ENCODE results near the gene LCLAT1. TPM values are rescaled to one million over a fixed set of nuclear protein-coding genes. Genes with fewer than 3 reads are reported as not detected.
A peak's percentile ranks its signal among the peaks of the same experiment; 100 is the strongest.

The LCLAT1 gene
- polyA plus RNA-seq, 12 donors, result 6.9 to 11.2 (median 9.2) TPM; not detected in 1

- no peak for DNase-seq
These were observed 67.2 kb downstream of the LCLAT1 start for GRCh38 chr2:30514134-30514847.

GRCh38 chr2:30514848-30515435 is 67.9 kb downstream of the LCLAT1 start:
- DNase-seq, result no peak

- DNase-seq, result no peak
These were observed 69.1 kb downstream of the LCLAT1 start for GRCh38 chr2:30516166-30516565.

GRCh38 chr2:30519796-30520195 is 72.8 kb downstream of the LCLAT1 start:
- DNase-seq, result no peak

GRCh38 chr2:30522421-30522820 is 75.4 kb downstream of the LCLAT1 start:
- DNase-seq, result no peak

GRCh38 chr2:30527411-30527810 is 80.4 kb downstream of the LCLAT1 start:
- no peak for DNase-seq

GRCh38 chr2:30527859-30528258 is 80.8 kb downstream of the LCLAT1 start:
- DNase-seq, result no peak

- DNase-seq, result no peak
These were observed 83.3 kb downstream of the LCLAT1 start for GRCh38 chr2:30530346-30530745.

GRCh38 chr2:30541680-30542079 is 94.6 kb downstream of the LCLAT1 start:
- no peak for DNase-seq

- DNase-seq, result no peak
These were observed 98.8 kb downstream of the LCLAT1 start for GRCh38 chr2:30545875-30546274.

GRCh38 chr2:30548386-30548785 is 101.3 kb downstream of the LCLAT1 start:
- no peak for DNase-seq

- DNase-seq, result no peak
These were observed 102.0 kb downstream of the LCLAT1 start for GRCh38 chr2:30549096-30549495.

GRCh38 chr2:30559544-30560275 is 112.7 kb downstream of the LCLAT1 start:
- no peak for DNase-seq

- DNase-seq, result no peak
These were observed 114.3 kb downstream of the LCLAT1 start for GRCh38 chr2:30561349-30561748.

GRCh38 chr2:30565851-30566358 is 118.9 kb downstream of the LCLAT1 start:
- DNase-seq, result peak; percentile 24

- peak; percentile 41 for DNase-seq
These were observed 119.6 kb downstream of the LCLAT1 start for GRCh38 chr2:30566631-30567030.

GRCh38 chr2:30567317-30567716 is 120.3 kb downstream of the LCLAT1 start:
- DNase-seq, result no peak

GRCh38 chr2:30569946-30570345 is 122.9 kb downstream of the LCLAT1 start:
- no peak for DNase-seq

- DNase-seq, result no peak
These were observed 130.1 kb downstream of the LCLAT1 start for GRCh38 chr2:30577151-30577550.

- DNase-seq, result no peak
These were observed 133.3 kb downstream of the LCLAT1 start for GRCh38 chr2:30580391-30580790.

- no peak for DNase-seq
These were observed 135.5 kb downstream of the LCLAT1 start for GRCh38 chr2:30582521-30582920.

GRCh38 chr2:30583204-30583749 is 136.2 kb downstream of the LCLAT1 start:
- no peak for DNase-seq

- no peak for DNase-seq
These were observed 137.1 kb downstream of the LCLAT1 start for GRCh38 chr2:30584116-30584515.

Measured in muscle of arm (tissue), 12 donors.